Effector CD8-positive, alpha-beta T cell (primary cell): ENCODE measurements around the gene ZYX.
A peak's percentile ranks its signal among the peaks of the same experiment; 100 is the strongest.

Experiments
- DNase-seq: peaks from one replicate; lab custom pipeline; 2025; lab: John Stamatoyannopoulos, UW
- total RNA-seq, 4 experiments: gene quantifications; one replicate each; lab custom pipeline; 2026; lab: John Stamatoyannopoulos, UW

Gene ZYX, protein sequence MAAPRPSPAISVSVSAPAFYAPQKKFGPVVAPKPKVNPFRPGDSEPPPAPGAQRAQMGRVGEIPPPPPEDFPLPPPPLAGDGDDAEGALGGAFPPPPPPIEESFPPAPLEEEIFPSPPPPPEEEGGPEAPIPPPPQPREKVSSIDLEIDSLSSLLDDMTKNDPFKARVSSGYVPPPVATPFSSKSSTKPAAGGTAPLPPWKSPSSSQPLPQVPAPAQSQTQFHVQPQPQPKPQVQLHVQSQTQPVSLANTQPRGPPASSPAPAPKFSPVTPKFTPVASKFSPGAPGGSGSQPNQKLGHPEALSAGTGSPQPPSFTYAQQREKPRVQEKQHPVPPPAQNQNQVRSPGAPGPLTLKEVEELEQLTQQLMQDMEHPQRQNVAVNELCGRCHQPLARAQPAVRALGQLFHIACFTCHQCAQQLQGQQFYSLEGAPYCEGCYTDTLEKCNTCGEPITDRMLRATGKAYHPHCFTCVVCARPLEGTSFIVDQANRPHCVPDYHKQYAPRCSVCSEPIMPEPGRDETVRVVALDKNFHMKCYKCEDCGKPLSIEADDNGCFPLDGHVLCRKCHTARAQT
- total RNA-seq = 81.9 to 127 (median 106) reads per million in 4 experiments

DNA sequence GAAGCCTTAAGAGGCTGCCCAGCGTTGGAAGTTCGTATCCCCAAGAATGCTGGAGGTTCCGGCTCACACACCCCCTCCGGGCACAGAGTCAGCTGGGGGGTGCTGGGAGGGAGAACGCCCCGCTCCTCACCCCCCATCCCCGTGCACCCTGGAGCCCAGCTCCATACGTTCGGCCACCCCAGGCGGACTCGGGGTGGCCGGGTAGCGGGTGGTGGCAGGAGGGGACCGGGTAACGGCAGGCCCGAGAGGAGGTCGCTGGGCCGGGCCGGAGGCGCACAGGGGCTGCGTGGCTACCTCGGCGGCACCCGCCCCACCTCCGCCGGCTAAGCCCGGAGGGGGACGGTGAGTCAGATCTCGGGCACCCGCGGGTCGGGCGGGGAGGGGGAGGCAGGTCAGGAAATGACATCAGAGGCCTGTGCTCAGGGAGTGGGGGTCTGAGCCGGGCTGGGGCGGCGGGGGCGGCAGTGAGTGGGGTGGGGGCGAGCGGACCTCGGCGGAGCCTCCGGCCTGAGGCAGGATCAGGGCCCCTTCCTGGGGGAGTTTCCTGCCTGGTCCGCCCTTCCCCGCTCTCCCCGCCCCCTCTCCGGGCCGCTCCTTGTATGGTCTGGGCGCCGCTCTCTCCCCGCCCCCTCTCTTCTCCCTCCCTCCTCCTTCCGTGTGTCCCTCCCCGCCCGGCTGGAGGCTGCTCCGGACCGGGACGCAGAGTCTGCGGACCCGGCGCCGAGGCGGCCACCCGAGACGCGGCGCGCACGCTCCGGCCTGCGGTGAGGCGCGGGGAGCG, at the start of gene ZYX:
ZYX (plus strand) TSS at position 700 of the 781 bp plus-strand sequence. CDS start 227 bp downstream, outside the sequence.
- DNase-seq = peak; percentile 79

DNA sequence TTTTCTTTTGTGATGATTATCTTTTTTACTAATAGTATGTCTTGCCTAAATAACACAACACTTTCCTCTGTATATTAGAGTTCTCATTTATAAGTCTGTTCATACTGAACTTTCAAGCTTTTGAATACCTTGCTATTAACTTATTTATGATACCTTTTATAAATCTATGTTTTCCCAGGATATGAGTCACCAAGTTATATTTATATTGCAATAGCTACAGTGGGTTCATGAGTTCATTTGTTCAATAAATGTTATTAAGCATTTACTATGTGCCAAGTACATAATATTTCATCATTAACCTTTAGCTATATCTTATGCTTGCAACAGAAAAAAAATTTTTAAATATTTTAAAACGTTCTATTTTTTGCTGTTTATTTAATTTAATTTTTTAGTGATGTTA, 46.9 kb upstream of the ZYX start:
- no peak for DNase-seq

DNA sequence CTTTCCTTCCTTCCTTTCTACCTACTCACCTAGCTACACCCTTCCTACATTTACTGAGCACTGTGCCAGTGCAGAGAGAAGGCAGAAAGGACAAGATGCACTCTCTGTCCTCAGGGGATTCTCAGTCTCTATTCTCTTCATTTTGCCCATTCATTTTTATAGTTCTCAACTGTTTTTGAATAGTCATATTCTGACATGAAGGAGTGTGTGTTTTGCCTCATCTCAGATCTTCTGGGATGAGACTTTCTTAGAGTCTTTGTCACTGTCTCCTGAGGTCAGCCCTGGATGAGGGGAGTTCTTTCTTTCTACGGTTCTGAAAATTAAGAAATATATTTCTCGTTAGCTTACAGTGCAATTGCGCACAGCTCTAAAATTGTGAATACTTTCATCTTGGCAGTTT, 43.9 kb upstream of the ZYX start:
- DNase-seq = no peak

DNA sequence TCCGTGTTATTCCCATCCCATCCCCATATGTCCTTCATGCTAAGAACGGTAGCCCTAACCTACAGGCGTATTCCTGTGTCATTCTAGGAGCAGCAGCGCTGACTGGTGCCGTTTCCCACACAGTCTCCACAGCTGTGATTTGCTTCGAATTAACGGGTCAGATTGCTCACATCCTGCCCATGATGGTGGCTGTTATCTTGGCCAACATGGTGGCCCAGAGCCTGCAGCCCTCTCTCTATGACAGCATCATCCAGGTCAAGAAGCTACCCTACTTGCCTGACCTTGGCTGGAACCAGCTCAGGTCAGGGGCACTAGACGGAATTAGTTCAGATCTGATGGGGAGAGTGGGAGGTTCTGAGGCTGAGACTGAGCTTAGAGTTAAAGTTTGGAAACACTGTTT, 39.3 kb upstream of the ZYX start:
- DNase-seq = no peak

DNA sequence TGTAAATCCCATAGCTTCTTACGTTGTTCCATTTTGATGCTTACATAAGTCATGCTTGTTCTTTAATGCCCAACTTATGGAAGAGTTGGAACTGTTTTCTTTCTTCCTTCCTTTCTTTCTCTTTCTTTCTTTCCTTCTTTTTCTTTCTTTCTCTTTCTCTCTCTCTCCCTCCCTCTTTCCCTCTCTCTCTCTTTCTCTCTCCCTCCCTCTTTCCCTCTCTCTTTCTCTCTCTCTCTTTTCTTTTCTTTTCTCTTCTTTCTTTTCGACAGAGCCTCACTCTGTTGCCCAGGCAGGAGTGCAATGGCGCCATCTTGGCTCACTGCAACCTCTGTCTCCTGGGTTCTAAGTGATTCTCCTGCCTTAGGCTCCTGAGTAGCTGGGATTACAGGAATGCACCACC, 37.5 kb upstream of the ZYX start:
- no peak for DNase-seq

DNA sequence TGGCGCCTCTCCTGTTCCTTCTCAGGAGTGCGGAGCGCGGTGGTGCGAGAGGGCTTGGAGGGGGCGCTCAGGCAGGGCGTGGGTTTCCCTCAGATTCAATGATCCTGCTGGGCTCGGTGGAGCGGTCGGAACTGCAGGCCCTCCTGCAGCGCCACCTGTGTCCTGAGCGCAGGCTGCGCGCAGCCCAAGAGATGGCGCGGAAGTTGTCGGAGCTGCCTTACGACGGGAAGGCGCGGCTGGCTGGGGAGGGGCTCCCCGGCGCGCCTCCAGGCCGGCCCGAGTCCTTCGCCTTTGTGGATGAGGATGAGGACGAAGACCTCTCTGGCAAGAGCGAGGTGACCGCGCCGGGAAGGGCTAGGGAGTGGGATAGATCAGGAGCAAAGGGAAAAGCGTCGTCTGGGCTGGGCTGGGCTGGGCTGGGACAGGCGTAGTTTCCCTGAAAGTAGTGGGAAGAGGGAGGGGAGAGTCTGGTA, 35.7 kb upstream of the ZYX start:
- DNase-seq = peak; percentile 40

DNA sequence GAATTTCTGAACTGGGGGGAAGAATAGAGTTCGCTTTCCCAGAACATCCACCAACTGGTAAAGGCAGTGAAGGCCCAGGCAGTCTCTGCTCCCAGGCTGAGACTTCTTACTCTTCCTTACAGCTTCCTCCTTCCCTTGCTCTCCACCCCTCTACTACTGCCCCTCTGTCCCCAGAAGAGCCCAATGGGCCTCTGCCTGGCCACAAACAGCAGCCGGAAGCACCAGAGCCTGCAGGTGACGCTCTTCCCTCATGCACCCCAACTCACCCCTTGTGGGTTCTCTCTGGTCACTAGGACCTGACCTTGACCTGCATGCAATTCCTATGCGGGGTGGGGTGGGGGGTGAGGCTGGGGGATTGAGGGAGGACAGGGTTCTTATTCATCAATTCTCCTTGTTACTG, 35.1 kb upstream of the ZYX start:
- no peak for DNase-seq

DNA sequence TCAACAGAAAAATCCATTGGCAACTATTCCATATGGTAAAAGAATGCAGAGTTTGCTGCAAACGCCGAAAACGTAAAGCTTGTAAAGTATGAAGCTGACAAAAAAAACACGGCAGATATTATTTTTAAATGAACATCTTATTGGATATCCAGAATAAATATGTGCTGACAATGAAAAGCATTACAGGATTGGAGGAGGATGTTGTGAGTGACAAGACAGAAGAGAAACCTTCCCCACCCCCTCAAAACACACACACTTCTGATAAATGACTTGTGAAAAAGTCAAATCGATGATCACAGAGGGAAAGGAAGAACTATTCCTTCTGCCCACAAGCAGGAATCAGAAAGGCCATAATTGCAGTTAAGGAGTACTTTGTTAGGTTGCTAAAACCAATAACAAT, 33.2 kb upstream of the ZYX start:
- DNase-seq = no peak

DNA sequence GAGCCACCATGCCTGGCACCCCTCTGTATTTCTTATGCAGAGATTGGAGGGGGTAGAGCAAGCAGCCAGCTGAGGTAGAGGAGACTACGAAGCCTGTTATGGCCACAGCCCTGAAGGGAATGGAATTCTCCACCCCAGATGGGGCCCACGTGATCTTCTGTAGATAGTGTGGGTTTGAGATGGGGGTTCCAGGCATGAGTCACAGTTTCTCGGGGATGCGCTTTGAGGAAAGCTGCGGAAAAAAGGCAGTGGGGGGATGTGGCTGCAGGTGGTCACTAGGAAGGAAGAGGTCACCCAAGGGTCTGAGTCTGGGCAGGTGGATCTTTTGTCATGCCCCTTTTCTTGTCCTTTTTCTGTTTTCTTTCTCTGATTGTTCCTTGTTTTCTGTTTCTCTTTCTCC, 30.1 kb upstream of the ZYX start:
- no peak for DNase-seq

DNA sequence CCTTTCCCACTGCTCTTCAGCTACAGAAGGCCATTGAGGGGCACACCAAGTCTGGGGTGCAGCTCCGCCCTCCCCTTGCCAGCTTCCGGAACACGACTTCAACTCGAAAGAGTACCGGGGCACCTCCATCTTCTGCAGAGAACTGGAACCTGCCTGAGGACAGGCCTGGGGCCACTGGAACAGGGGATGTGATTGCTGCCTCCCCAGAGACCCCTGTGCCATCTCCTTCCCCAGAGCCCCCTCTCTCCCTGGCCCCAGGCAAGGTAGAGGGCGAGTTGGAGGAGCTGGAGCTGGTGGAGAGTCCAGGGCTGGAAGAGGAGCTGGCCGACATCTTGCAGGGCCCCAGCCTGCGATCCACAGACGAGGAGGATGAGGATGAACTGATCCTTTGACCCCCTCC, 29.6 kb upstream of the ZYX start:
- DNase-seq = no peak

DNA sequence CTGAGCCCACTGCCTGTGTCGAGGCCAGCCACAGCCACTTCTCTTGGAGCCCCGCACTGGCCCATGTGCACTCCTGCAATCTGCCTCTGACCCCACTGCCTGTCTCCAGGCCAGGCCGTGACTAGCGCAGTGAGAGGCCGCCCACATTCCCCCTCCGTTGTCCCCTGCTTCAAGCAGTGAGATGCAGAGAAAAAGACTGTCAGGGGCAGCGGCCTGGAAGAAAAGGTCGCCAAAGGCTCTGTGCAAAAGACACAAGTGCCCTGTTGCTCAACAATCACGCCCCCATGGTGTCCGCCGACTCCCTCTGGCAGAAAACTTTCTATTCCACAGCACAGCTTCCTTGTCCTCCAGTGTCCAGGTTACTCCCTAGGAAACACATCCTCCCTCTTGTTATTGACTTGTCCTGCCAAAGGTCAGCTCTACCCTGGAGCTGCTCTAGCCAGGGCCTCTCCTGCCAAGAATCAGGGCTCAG, 28.6 kb upstream of the ZYX start:
- DNase-seq = no peak

DNA sequence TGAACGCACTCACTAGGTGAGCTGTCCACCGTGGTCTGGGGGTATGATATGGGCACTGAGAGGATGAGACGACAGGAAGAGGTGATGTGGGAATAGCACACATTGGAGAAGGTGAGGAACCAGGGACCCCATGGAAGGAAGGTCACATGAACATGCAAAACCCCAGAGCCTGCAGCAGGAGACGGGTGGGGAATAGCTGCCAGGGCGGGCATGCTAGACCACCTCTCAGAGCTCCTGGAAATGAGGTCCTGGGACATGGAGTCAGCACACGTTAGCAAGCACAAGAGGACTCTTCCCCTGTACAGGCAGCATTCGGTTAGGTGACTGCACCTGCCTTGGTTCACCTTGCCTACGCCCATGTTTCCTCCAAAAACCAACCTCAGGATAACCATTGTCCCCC, 26.8 kb upstream of the ZYX start:
- DNase-seq = no peak

DNA sequence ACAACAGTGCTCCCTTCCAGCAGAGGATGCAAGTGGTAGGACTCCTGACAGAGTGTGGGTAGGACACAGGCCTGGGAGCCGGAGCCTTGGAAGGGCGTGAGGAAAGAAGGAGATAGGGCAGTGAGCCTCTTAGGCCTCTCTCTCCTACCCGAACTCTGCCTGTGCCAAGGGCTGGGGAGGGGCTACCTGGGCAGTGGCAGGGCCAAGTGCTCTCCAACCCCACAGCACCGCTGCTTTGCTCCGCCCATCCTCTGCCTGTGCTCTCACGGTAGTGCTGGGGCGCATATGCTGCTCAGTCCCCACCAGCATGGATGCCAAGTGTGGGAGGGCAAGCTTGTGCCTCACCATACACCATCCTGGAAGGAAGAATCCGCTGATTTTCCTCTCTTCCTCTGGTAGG, 26.2 kb upstream of the ZYX start:
- no peak for DNase-seq

DNA sequence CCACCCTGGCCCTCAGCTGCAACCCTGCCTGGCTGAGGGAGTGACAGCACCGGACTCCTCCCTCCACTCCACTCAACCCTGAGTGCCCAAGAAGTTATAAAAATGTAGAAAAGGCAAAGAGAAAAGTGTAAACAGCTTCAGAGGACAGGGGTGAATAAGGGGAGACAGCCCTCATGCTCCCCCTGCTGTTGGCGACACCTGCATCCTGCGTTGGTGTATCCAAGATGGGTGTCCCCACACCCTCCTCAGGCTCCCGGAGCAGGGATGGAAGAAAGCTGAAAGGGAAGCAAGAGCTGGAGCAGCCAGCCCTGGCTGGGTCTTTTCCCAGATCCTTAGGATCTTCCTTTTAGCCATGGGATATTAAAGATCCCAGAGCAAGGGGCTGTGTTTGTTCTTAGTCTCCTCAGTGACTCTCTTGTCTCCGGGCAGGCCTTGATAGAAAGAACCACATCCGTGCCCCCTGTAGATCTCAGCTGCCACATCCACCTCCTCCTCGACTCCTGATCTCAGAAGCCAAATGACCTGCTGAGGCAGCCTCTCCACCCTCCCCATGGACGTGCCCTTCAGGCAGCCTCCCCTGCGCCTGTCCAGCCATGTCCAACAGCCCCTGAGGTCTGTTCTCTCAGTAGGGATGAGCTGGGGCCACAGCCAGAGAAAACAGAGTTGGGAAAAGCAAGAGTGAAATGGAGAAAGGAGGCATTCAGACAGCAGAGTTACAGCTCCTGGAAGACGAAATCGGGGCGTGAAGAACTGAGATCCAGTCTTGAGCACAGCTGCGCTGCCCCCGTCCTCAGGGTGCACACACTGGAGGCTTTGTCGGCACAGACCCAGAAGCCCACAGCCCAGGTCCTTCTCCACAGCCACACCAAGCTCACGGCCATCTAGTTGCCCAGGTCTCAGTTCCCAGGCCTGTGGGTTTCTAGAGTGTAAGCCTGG, 25.4 kb upstream of the ZYX start:
- DNase-seq = no peak

DNA sequence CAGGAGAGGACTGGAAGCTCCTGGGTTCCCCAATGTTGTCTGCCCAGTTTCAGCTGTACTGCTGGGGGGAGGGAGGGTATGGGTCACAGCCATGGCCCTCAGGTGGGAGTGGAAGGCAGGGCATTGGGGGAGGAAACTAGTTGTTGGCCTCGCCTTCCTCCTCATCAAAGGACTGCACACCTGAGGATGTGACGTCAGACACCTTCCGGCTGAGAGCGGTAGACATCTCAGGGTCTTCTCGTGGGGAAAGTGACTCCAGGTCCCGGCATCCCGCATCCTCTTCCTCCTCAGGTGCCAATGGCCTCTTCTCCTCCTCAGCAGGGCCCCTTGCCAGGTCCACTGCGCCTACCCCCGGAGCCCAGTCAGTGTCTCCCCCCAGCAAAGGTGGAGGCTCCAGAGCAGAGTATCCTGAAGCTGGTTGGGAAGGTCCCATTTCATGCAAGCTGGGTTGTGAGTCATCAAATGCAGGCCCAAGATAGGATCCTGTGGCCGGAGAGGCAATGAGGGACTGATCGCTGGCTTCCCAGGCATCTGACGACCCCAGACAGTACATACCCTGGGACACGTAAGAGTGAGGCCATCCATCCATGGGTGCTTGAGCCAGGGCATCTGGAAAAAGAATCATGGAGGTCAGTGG, 24.6 kb upstream of the ZYX start:
- no peak for DNase-seq

DNA sequence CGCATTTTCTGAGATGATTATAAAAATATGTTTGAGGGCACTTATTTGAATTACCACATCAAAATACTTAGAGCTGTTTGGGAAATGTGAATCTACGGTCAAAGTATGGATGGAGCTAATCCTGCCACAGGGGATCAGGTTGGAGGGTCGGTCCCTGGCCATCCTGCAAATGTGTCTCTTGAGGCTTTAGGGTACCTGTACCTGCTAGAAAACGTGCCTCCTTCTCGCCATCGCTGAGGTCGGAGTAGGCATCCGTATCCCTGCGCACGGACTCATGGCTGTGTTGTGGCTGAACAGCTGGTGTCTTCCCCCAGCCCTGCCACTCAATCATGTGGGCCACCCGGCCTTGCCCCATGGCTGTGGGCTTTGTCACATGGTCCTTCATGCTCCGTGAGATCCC, 22.5 kb upstream of the ZYX start:
- no peak for DNase-seq

DNA sequence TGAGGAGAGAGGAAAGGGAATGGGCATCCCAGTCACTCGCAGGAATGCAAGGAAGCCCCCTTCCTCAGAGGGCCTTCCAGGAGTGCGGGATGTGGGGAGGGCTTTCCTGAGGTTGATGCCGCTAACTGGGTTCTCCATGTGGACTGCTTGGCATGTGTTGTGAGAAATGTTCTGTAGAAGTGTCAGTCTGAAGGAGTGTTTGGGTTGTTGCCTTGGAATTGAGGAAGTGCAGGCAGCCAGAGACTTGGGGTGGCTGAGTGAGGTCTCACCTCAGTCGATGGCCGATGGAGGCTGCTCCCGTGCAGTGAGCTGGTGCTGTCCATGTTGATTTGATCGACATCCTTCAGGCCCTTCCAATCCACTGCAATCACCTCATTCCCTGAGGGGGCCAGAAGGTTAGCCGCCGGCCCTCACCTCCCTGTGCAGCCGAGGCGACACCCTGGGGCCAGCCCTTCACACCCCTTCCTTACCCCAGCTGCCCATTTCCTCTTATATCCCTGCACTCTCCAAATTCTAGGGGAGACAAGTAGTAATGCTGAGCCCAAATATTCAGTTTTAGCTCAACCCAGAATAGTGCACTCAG, 21.3 kb upstream of the ZYX start:
- no peak for DNase-seq

DNA sequence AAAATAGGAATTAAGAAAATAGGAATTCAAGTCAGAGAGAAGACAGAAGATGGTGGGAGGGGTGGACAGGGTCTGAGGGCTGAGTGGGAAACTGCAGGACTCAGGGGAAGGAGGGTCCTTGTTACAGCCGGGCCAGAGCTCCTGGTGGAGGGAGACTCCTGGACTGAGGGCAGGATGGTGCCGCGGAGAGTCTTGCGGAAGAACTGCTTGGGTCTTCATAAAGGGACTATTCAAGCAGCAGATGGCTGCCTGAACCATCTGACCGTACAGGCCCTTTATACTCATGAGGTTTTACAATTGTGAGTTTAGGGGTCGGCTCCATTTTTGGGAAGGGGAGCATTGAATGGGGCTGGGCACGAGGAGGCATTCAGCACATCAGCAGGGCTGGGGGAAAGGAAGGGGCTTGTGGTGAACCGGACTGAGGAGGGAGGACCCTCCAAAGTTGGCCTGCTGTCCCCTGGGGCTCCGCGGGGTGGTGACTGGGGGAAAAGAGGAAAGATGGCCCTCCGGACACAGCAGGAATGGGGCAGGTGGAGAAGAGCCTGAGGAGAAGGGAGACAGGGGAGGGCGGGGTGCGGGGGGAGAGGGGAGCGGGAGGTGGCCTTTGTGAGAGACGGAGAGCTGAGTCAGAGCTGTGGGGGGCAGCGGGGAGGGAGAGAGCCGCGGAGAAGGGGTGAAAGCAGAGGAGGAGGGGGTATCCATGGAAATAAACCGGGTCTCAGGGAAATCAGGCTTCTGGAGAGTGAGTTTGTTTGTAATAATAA, 20.2 kb upstream of the ZYX start:
- no peak for DNase-seq

DNA sequence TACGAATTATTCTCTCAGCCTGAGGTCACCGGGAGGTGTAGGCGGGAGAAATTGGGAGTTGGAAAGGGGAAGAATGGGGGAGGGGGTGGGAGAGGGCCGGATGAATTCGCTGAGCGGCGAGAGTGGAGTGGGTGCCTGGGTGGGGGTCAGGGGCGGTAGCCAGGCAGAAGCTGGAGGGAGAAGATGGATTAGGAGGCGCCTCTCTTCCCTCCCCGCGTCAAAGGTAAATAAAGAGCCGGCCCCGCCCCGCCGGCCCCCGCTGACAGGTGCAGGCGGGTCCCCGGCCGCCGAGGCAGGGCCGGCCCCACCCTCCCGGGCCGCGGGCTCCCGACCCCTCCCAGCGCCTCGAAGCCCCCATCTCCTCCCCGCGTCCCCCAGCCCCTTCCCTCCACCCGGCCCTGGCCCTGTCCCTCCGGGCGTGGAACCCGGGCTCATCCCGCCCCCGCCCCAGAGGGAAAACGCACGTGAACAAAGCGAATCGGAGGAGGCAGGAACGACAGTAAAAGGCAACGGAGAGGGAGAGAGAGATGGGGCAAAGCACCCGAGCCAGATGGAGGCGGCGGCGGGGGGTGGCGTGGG, 19.5 kb upstream of the ZYX start:
- no peak for DNase-seq
